Stimulated activated CD4-positive, alpha-beta T cell treated with anti-CD3 and anti-CD28 coated beads, Interleukin-15, amount 100 ng/mL, for 1 hour (primary cell): Measurements from ENCODE around the gene ATXN7L1.
"Not testable (repeated sequence)": the region's sequence is repeated elsewhere in the genome, so short reads cannot be mapped to it uniquely, and the experiment has no call there.

Experiments used
- DNase-seq, 2 donors: peaks; one replicate each; pipeline ENCODE4 v3.0.0-alpha.2; 2020; ENCODE audit warnings: low read depth in 1 of 2, low spot score in 1 of 2

The ATXN7L1 gene

GRCh38 chr7:105805447-105806019 is 70.9 kb downstream of the ATXN7L1 start:
- no peak for DNase-seq

- no peak for DNase-seq
Measured at GRCh38 chr7:105803429-105803736, 73.0 kb downstream of the ATXN7L1 start.

GRCh38 chr7:105802604-105803428 is 73.6 kb downstream of the ATXN7L1 start:
- DNase-seq, result no peak

DNA sequence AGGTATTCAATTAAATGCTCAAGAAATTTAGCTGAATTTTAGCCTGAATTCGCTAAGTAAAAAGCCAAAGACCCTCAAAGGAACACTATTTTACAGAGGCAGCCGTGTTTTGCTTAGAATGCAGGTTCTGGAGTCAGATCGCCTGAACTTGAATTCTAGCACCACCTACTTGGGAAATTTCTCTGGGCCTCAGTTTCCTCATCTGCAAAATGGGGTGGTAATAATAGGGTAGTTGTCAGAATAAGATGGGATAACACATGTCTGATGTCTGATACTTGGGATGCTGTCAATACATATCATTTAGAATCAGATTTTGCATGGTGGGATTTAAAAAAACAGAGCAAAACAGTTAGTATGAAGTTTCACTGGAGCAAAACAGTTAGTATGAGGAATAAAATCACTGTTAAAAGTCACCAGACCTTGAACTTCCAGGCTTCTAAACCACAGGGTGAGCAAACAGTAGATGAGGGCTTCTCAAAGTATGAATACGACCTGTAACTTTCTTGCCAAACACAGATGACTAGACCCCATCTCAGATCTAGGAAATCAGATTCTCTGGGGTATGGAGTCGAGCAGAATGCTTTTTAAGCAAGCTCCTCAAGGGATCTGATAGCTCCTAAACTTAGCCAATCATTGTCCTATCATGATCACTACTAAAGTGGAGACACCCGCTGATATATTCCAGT is 75.4 kb downstream of the ATXN7L1 start:
- DNase-seq, result no peak

GRCh38 chr7:105800442-105800841 is 76.0 kb downstream of the ATXN7L1 start:
- DNase-seq, result no peak

- no peak for DNase-seq
Measured at GRCh38 chr7:105799677-105800076, 76.7 kb downstream of the ATXN7L1 start.

DNA sequence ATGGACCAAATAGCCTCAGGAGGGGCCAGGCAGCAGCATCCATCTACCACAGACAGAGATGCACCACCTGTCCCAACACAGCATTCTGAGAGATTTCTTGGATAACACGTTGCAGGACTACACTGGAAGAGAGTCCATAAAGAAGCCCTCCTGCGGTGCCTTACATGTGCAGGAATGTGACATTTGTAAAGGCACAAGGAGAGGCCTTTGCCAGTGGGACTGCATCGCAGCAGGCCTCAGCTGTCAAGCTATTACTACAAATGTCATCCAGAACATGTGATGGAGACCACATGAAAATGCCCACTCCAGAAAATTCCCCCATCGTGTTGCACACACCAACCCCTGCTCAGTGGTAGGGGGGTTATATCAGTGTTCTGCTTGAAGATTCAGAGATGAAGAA is 77.4 kb downstream of the ATXN7L1 start:
- no peak for DNase-seq

DNA sequence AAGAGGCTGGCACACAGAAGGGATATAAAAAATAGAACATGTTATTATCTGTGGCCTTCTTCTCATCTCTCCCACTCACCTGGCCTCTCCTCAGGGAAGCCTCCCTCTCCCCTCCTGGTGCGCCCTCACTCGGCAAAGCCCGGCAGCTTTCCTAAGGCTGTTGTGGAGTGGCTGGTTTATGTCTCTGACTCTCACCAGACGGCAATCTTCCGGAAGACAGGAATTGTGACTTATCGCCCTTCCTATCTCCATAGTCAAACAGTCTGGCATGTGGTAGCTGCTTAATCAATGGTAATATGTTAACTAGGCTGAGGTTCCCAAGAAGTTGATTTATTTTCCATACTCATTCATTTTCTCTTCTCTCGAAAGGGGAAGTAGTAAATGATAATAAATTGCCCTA is 78.7 kb downstream of the ATXN7L1 start:
- no peak for DNase-seq

DNA sequence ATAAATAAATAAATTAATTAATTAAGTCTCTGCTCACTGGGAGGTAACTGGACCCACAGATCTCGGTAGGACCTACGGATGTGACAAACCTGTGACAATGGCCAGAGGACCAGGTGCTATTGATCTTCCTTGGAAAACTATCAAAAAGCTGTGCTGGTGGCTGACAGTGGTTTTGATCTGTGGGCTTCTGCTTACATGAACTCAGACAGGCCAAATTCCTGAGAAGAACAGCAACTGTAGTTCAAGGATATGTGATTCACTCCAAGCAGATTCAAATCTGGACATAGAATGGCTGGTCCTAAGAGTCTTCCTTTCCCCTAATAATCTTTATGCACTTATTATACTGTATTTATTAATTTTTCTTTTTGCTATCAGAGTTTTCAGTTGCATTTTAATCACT is 80.0 kb downstream of the ATXN7L1 start:
- DNase-seq, result no peak

- no peak for DNase-seq
Measured at GRCh38 chr7:105794741-105795729, 81.4 kb downstream of the ATXN7L1 start.

DNA sequence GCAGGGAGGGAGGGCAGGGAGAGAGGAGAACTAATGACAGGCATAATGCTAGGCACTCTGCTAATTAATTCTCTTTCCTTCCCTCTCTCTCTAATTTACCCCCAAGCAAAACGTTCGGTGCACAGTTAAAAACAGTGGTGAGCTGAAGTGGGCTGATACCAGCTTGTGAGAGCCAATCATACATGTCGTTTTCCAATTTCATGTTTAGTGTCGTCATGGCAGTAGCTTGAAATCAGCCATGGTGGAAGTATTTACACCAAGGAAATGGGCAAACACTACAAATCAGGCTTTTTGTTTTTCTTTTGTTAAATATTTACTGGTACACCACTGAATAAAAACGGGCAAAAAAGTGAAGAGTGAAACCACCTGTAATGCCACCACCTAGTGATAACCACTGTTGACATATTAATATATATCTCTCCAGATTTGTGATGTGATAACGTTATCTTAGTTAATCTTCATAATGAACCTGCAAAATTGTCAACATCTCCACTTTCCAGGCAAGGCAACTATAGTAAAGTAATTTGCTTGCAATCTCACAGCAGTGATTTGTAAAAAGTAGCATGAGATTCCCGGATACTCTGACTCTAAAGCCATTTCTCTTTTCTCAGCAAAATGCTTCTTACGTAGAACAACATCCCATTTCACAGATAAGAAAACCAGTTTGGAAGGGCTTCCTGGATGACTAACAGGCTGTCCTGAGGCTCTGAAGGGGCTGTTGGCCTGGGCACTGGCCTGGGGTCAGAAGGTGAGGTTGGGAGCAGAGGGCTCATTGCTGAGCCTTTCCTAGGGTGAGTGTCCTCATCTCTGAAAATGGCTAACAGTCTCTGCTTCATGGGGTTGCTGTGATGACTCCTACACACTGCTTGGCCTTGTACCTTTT is 83.7 kb downstream of the ATXN7L1 start:
- no peak for DNase-seq

DNA sequence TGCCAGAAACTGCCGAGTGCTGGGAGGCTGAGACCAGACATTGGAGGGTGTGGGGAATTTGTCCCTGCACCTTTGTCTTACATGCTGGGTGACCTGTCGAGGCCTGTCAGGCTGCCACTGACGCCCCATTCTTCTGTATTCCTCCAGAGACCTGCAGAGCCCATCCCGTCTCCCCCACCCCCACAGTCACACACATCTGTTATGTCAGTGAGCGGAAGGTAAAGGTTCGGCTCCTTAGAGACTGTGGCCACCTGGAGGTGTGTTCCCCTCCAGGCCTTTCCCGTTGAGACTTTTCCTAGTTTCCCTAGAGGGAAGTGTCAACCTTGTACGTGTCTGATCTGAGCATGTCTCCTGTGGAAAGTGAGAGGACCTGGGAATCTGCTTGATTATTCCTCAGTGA is 84.5 kb downstream of the ATXN7L1 start:
- DNase-seq, result no peak

GRCh38 chr7:105790996-105791395 is 85.4 kb downstream of the ATXN7L1 start:
- DNase-seq, result no peak

GRCh38 chr7:105790452-105790851 is 85.9 kb downstream of the ATXN7L1 start:
- DNase-seq, result not testable (repeated sequence)

DNA sequence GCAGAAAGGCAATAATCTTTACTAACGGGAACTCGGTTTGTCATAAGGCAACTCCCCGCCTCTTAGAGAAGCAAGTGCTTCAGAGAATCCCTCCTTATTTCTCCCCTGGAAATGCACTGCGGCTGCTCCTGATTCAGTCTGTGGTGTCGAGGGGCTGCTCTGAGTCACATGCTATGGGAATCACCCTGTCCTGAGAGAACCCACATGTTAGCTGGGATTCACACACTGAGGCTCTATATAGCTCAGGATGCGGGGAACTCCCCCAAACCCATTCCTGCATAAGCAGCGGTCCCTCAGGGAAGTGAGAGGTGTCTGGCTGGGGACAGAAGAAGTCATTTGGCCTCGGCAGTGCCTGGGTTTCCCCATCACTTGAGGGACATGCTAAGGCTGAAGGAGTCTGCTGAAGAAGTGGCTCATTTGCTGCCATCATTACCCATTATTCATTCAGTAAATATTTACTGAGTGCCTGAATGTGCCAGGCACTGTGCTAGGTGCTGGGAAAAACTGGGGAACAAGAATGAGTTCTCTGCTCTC is 87.5 kb downstream of the ATXN7L1 start:
- no peak for DNase-seq

GRCh38 chr7:105788356-105788755 is 88.0 kb downstream of the ATXN7L1 start:
- no peak for DNase-seq

GRCh38 chr7:105787793-105788192 is 88.6 kb downstream of the ATXN7L1 start:
- no peak for DNase-seq

DNA sequence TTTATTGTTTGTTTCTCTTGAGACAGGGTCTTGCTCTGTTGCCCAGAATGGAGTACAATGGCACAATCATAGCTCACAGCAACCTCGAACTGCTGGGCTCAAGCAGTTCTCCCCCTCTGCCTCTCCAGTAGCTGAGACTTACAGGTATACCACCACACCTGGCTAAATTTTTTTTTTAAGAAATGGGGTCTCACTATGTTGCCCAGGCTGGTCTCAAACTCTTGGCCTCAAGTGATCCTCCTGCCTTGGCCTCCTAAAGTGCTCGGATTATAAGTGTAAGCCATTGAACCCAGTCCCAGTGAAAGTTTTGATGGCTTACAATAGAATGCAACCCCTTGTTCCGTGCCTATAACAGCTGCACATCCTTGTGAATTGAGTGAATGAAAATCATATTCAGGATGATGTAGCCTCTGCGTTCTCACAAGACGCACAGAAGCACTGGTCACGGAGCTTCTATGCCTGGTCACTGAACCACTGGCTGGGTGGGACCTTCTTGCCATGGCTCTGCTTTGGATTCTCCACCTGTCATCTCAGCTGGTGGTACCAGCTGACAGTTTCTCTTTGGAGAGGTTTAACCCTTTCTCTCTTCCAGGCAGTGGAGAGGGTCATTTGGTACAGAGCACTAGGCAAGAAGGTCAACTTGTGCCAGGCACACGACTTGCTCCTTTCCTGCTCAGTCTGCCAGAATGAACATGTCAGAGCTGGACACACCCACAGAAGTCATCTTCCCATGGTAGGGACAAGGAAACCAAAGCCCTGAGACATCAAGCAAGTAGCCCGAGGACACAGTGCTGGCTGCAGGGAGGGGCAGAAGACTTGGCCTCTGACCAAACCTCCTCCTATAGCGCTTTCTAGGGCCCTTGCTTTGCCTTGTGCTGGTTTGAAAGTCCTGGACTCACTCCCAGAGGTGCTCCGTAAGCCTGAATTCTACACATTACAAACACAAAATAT is 89.6 kb downstream of the ATXN7L1 start:
- no peak for DNase-seq
